ENCODE measurements around the gene CCL28. TPM values are rescaled to one million over a fixed set of nuclear protein-coding genes. Genes with fewer than 3 reads are reported as not detected.
A peak's percentile ranks its signal among the peaks of the same experiment; 100 is the strongest.
"Not testable (repeated sequence)": the region's sequence is repeated elsewhere in the genome, so short reads cannot be mapped to it uniquely, and the experiment has no call there.

CCL28 gene
- total RNA-seq, 1 experiment from 2014 or later = 8.6 TPM

GRCh38 chr5:43409809-43410271 lies 2.4 kb downstream of the CCL28 start:
- BruUV-seq (replicated peaks) = no TSS peak
- H3K4me3 Mint-ChIP-seq (ENCODE audit: unreplicated experiment) = no peak overlapping the region
- no peaks in the 10 kb centered on the region for H3K36me3 ChIP-seq (ENCODE audit: control insufficient read depth, insufficient read depth, low read length)
- H3K9me3 ChIP-seq = no peaks in the 10 kb centered on the region
- H3K4me1 ChIP-seq = no peaks in the 10 kb centered on the region
- no peaks in the 10 kb centered on the region for H3K27me3 Mint-ChIP-seq (ENCODE audit: insufficient read depth, unreplicated experiment)
- ChIA-PET CTCF (no interaction called here), POLR2A (no interaction called here)
- intact Hi-C loops (cut with micrococcal nuclease; ENCODE audit: unreplicated experiment) = no loop called here
- DNase-seq = no peak
- no peak for TF ChIP-seq CTCF (IDR thresholded peaks at IDR 0.05; ENCODE audit: insufficient read depth in 1 of 2, low read depth in 1 of 2, low read length in 1 of 2, severe bottlenecking in 1 of 2, unreplicated experiment in 1 of 2)
- no peak overlapping the region for H3K27ac Mint-ChIP-seq (ENCODE audit: unreplicated experiment)
- no peaks in the 10 kb centered on the region for H3K27me3 ChIP-seq (replicated peaks; ENCODE audit: control insufficient read depth, insufficient read depth, low read length)
- H3K9me3 Mint-ChIP-seq (ENCODE audit: unreplicated experiment) = peaks cover 10% of the 10 kb centered on the region
- H3K36me3 Mint-ChIP-seq (ENCODE audit: insufficient read depth, unreplicated experiment) = no peaks in the 10 kb centered on the region
- H3K4me1 Mint-ChIP-seq (ENCODE audit: low read depth, unreplicated experiment) = peaks cover 6% of the 10 kb centered on the region
- H3K4me3 ChIP-seq (ENCODE audit: low read depth, low read length) = no peak overlapping the region

GRCh38 chr5:43402524-43403066 lies 9.6 kb downstream of the CCL28 start:
- H3K4me1 Mint-ChIP-seq (ENCODE audit: low read depth, unreplicated experiment); H3K27me3 Mint-ChIP-seq (ENCODE audit: insufficient read depth, unreplicated experiment); POLR2A ChIA-PET; H3K4me3 Mint-ChIP-seq (ENCODE audit: unreplicated experiment); H3K36me3 Mint-ChIP-seq (ENCODE audit: insufficient read depth, unreplicated experiment); DNase-seq; CTCF ChIA-PET; H3K9me3 ChIP-seq; H3K4me3 ChIP-seq (ENCODE audit: low read depth, low read length); BruUV-seq (replicated peaks); H3K36me3 ChIP-seq (ENCODE audit: control insufficient read depth, insufficient read depth, low read length); H3K4me1 ChIP-seq; H3K27ac Mint-ChIP-seq (ENCODE audit: unreplicated experiment); intact Hi-C loops (cut with micrococcal nuclease; ENCODE audit: unreplicated experiment); H3K27me3 ChIP-seq (replicated peaks; ENCODE audit: control insufficient read depth, insufficient read depth, low read length): not testable (repeated sequence)
- H3K9me3 Mint-ChIP-seq (ENCODE audit: unreplicated experiment) = peaks cover 22% of the 10 kb centered on the region

GRCh38 chr5:43401827-43402226 lies 10.4 kb downstream of the CCL28 start:
- H3K4me1 ChIP-seq = no peaks in the 10 kb centered on the region
- ChIA-PET CTCF (interaction anchor here (0.7 to 0.9 kb wide), 2 partner anchors 82 to 334 kb away, joined by 3 read pairs; partner anchors contain the start of gene TMEM267), POLR2A (no interaction called here)
- peaks cover 2% of the 10 kb centered on the region for H3K36me3 Mint-ChIP-seq (ENCODE audit: insufficient read depth, unreplicated experiment)
- H3K4me1 Mint-ChIP-seq (ENCODE audit: low read depth, unreplicated experiment) = no peaks in the 10 kb centered on the region
- peaks cover 22% of the 10 kb centered on the region for H3K9me3 Mint-ChIP-seq (ENCODE audit: unreplicated experiment)
- H3K4me3 ChIP-seq (ENCODE audit: low read depth, low read length) = no peak overlapping the region
- no peaks in the 10 kb centered on the region for H3K36me3 ChIP-seq (ENCODE audit: control insufficient read depth, insufficient read depth, low read length)
- no peak overlapping the region for H3K4me3 Mint-ChIP-seq (ENCODE audit: unreplicated experiment)
- peak in 1 of 2 experiments; percentile 14 for DNase-seq
- intact Hi-C loops (cut with micrococcal nuclease; ENCODE audit: unreplicated experiment) = no loop called here
- H3K9me3 ChIP-seq = 0 out of 2 replicates have a peak, but pooled peaks cover 3% of the 10 kb centered on the region
- no peaks in the 10 kb centered on the region for H3K27me3 Mint-ChIP-seq (ENCODE audit: insufficient read depth, unreplicated experiment)
- peak in 1 of 2 experiments; percentile 38 for TF ChIP-seq CTCF (IDR thresholded peaks at IDR 0.05; ENCODE audit: insufficient read depth in 1 of 2, low read depth in 1 of 2, low read length in 1 of 2, severe bottlenecking in 1 of 2, unreplicated experiment in 1 of 2)
- H3K27ac Mint-ChIP-seq (ENCODE audit: unreplicated experiment) = no peak overlapping the region
- no peaks in the 10 kb centered on the region for H3K27me3 ChIP-seq (replicated peaks; ENCODE audit: control insufficient read depth, insufficient read depth, low read length)
- BruUV-seq (replicated peaks) = no TSS peak

Data from Caco-2 (cell line).